ENCODE data around the gene ZBTB48.

GRCh38 chr1:6530504-6531160 lies 49.2 kb upstream of the ZBTB48 start:
- TF ChIP-seq POLR2A (IDR thresholded peaks at IDR 0.05; ENCODE audit: low read length) (no peak), GATA1 (IDR thresholded peaks at IDR 0.05; ENCODE audit: low read depth, low read length) (no peak)
